Thyroid gland (tissue), 4 donors: ENCODE measurements around the gene DPEP1. TPM values are rescaled to one million over a fixed set of nuclear protein-coding genes. Genes with fewer than 3 reads are reported as not detected.

Source experiments
- DNase-seq, 2 donors: peaks; one replicate each; pipeline ENCODE4 v3.0.0-alpha.2; 2019
- H3K27ac ChIP-seq, 3 donors: fragments of 200-600 bp; sonication (generic); 1 replicate in 2 of 3; 2 replicates in 1 of 3; pipeline ENCODE4 v1.5.1; 2016 to 2019; ENCODE audit warnings: mild to moderate bottlenecking in 1 of 3, moderate library complexity in 1 of 3
- H3K27me3 ChIP-seq: fragments of 200-600 bp; sonication (generic); one replicate; pipeline ENCODE4 v1.5.1; 2019
- H3K36me3 ChIP-seq, 2 donors: fragments of 200-600 bp; sonication (generic); one replicate each; pipeline ENCODE4 v1.5.1; 2016 to 2019
- H3K4me1 ChIP-seq, 2 donors: fragments of 200-600 bp; sonication (generic); one replicate each; pipeline ENCODE4 v1.5.1; 2017 to 2019
- H3K4me3 ChIP-seq, 3 donors: fragments of 200-600 bp; sonication (generic); replicated peaks in 1 of 3; 1 replicate in 2 of 3; 2 replicates in 1 of 3; pipeline ENCODE4 v1.5.1; 2016; ENCODE audit warnings: mild to moderate bottlenecking in 1 of 3
- H3K9me3 ChIP-seq: fragments of 200-600 bp; sonication (generic); one replicate; pipeline ENCODE4 v1.5.1; 2017
- POLR2A ChIP-seq, 2 donors: fragments of 450-650 bp; IDR thresholded peaks; one replicate each; pipeline ENCODE4 v1.6.1; 2017; ENCODE audit warnings: antibody characterized with exemption in 2 of 2, mild to moderate bottlenecking in 2 of 2, moderate library complexity in 1 of 2
- WGBS, 2 donors: methylation state at CpG; one replicate each; pipeline ENCODE4 v1.1.5; 2017; 5-methylcytosine and 5-hydroxymethylcytosine counted together
- intact Hi-C: fragments of 100-400 bp; cut with DNase I; formaldehyde crosslinking; loops from one replicate; pipeline ENCODE4 v1.15.1; 2023
- total RNA-seq, 4 donors: library from RNA; depleted of rRNA; stranded (reverse); fragments of >200 nt; gene quantifications; one replicate each; pipeline ENCODE4 v1.2.3, GENCODE V29; 2016
- TF ChIP-seq, protein P1 (sequence below), 6 experiments: fragments of 200-600 bp in 3 of 6; fragments of 450-650 bp in 3 of 6; sonication (generic) in 3 of 6; IDR thresholded peaks; one replicate each; pipeline ENCODE4 v1.5.1; 2016 to 2019; ENCODE audit warnings: antibody characterized with exemption in 6 of 6, mild to moderate bottlenecking in 2 of 6, inconsistent platforms in 1 of 6, moderate library complexity in 1 of 6

Gene DPEP1
- total RNA-seq, 4 donors from 2014 or later = 0.29 to 5.0 (median 1.3) TPM

DNA sequence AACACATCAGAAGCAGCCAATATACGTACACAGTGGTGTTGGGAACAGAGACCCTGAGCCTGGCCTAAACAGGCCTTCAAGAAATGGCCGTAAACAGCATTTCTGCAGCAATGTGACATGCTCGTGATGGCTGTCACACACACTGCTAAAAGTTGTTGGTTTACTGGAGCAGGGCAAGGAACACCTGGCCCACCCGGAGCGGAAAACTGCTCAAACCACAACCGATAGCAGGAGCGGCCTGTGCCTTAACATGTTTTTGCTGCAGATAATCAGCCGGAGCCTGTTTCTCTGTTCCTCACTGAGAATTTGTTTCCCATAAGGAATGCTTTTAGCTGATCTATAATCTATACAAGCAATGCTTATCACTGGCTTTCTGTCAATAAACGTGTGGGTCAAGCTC is 6.0 kb upstream of the DPEP1 start:
- no peak overlapping the region for H3K4me3 ChIP-seq
- H3K36me3 ChIP-seq = no peaks in the 10 kb centered on the region
- DNase-seq = no peak
- H3K9me3 ChIP-seq = no peaks in the 10 kb centered on the region
- H3K4me1 ChIP-seq = peaks cover 0 to 4% of the 10 kb centered on the region in 2 donors
- H3K27me3 ChIP-seq = no peaks in the 10 kb centered on the region
- TF ChIP-seq, protein P1, sequence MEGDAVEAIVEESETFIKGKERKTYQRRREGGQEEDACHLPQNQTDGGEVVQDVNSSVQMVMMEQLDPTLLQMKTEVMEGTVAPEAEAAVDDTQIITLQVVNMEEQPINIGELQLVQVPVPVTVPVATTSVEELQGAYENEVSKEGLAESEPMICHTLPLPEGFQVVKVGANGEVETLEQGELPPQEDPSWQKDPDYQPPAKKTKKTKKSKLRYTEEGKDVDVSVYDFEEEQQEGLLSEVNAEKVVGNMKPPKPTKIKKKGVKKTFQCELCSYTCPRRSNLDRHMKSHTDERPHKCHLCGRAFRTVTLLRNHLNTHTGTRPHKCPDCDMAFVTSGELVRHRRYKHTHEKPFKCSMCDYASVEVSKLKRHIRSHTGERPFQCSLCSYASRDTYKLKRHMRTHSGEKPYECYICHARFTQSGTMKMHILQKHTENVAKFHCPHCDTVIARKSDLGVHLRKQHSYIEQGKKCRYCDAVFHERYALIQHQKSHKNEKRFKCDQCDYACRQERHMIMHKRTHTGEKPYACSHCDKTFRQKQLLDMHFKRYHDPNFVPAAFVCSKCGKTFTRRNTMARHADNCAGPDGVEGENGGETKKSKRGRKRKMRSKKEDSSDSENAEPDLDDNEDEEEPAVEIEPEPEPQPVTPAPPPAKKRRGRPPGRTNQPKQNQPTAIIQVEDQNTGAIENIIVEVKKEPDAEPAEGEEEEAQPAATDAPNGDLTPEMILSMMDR (IDR thresholded peaks at IDR 0.05) = no peak
- TF ChIP-seq POLR2A (IDR thresholded peaks at IDR 0.05) = no peak
- intact Hi-C loops = no loop called here
- WGBS, 2 donors = 86 to 89% methylated on average over 9 of the region's 9 CpGs
- no peak overlapping the region for H3K27ac ChIP-seq

DNA sequence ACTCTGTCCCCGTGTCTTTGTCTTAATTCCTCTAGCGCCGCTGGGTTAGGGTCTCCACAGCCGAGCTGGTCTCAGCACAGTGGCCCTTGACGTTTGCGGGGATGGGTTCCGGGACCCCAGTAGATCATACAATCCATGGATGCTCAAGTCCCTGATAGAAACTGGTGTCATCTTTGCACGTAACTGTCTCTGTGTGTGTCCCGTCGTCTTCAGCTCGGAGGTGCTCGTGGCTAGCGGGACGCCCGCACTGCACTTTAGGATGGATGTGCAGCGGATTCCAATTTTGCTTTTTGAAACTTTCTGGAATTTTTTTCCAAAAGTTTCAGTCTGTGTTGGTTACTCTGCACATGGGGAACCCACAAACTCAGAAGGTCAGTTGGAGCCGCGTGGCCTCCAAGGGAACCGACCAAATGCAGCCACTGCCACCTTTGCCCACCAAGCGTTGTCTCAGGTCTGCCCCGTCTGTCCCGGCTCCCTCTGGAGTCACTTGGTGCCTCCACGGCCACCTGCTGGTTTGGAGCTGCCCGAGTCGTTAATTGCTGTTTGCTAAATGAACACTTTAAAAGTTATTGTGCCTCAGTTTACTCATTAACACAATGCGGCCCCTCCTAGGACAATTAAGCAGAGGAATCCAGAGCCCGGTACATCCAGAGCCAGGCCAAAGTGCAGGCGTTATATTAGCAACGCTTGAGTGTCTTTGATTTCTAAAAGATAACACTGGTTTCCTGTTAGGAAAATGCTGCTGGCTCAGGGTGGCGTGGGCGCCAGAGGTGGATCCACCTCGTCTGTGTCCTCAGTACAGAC is 5.3 kb upstream of the DPEP1 start:
- intact Hi-C loops = no loop called here
- no peaks in the 10 kb centered on the region for H3K9me3 ChIP-seq
- no peaks in the 10 kb centered on the region for H3K27me3 ChIP-seq
- WGBS, 2 donors = 82 to 83% methylated on average over 32 of the region's 32 CpGs
- TF ChIP-seq POLR2A (IDR thresholded peaks at IDR 0.05) = no peak
- TF ChIP-seq, protein P1 (IDR thresholded peaks at IDR 0.05) = no peak
- H3K36me3 ChIP-seq = no peaks in the 10 kb centered on the region
- no peak overlapping the region for H3K27ac ChIP-seq
- H3K4me1 ChIP-seq = no peaks in the 10 kb centered on the region
- H3K4me3 ChIP-seq = no peak overlapping the region
- no peak for DNase-seq

DNA sequence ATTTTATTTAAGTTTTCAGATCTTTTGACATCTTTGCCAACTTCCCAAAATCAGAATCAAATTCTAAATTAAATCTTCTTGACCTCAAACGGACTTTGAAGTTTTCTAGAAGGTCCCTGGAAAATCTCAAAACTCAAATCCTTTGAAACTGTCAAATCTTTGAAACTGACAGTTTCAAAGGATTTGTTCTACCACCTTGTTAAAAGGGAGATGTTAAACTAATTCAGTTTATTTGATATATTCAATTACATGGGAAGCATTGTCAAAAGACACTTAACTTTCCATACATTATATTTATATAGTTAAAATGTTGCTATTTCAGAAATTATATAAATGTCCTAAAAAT is 3.4 kb upstream of the DPEP1 start:
- H3K27ac ChIP-seq = no peak overlapping the region
- H3K4me1 ChIP-seq = no peaks in the 10 kb centered on the region
- DNase-seq = no peak
- intact Hi-C loops = no loop called here
- WGBS, 2 donors = 77 to 80% methylated on average over 1 of the region's 1 CpG
- H3K9me3 ChIP-seq = no peaks in the 10 kb centered on the region
- no peak overlapping the region for H3K4me3 ChIP-seq
- no peaks in the 10 kb centered on the region for H3K27me3 ChIP-seq
- H3K36me3 ChIP-seq = no peaks in the 10 kb centered on the region
- TF ChIP-seq, protein P1 (IDR thresholded peaks at IDR 0.05) = no peak
- TF ChIP-seq POLR2A (IDR thresholded peaks at IDR 0.05) = no peak

DNA sequence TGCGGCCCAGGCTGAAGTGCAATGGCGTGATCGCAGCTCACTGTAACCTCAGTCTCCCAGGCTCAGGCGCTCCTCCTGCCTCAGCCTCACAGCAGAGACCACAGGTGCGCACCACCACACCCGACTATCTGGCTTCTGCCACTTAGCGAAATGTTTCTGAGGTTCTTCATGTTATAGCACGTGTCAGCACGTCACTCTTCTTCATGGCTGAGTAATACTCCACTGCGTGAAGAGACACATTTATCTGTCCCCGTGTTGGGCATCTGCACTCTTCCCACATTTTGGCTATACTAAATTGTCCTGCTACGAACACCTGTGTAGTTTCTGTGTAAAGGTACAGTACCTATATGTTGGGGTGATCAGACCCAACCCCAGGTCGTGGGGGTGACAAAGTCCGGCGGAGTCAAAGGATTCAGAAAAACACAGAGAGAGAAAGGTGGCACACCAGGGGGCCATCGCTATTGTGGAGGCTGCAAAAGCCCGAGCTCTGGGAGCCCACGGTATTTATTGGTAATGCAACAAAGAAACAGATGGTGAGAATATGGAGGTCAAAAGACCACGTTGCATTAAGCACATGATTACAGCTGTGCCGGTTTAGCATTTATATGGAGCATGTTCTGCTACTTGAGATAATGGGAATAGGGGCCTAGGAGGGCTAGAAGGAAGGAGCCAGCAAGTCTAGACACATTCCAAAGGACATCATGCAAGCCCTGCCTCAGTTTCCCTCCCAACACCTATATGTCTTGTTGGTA is 851 bp upstream of the DPEP1 start:
- no peak overlapping the region for H3K27ac ChIP-seq
- H3K9me3 ChIP-seq = no peaks in the 10 kb centered on the region
- H3K4me3 ChIP-seq = no peak overlapping the region
- 88 to 90% methylated on average over 20 of the region's 20 CpGs for WGBS, 2 donors
- H3K4me1 ChIP-seq = no peaks in the 10 kb centered on the region
- H3K36me3 ChIP-seq = no peaks in the 10 kb centered on the region
- TF ChIP-seq, protein P1 (IDR thresholded peaks at IDR 0.05) = no peak
- no peak for TF ChIP-seq POLR2A (IDR thresholded peaks at IDR 0.05)
- intact Hi-C loops = no loop called here
- no peaks in the 10 kb centered on the region for H3K27me3 ChIP-seq
- DNase-seq = no peak

DNA sequence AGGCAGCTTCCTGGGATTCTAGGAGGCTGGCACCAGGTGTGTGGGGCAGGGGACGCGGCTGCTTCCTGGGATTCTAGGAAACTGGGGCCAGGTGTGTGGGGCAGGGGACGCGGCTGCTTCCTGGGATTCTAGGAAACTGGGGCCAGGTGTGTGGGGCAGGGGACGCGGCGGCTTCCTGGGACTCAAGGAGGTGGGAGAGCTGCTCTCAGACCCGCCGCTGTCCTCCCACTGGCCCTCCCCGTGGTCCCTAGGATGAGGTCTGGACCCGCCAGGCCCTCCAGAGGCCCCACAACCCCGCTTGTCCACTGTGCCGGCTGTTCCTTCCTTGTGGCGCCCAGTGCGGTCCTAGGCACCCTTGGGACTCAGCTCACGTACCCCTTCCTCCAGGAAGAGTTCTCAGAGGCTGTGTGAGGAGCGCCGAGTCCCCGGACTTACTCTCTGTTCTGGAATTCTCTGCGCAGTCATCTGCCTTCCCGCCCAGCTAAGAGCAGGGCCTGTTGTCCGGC is 565 bp downstream of the DPEP1 start:
- no peak for TF ChIP-seq POLR2A (IDR thresholded peaks at IDR 0.05)
- TF ChIP-seq, protein P1 (IDR thresholded peaks at IDR 0.05) = no peak
- H3K4me1 ChIP-seq = peaks cover 0 to 4% of the 10 kb centered on the region in 2 donors
- intact Hi-C loops = no loop called here
- no peaks in the 10 kb centered on the region for H3K9me3 ChIP-seq
- H3K36me3 ChIP-seq = no peaks in the 10 kb centered on the region
- no peak overlapping the region for H3K4me3 ChIP-seq
- DNase-seq = no peak
- 94 to 95% methylated on average over 10 to 20 of the region's 22 CpGs for WGBS, 2 donors
- H3K27me3 ChIP-seq = no peaks in the 10 kb centered on the region
- no peak overlapping the region for H3K27ac ChIP-seq
